ENCODE measurements around the gene AFM. TPM values are rescaled to one million over a fixed set of nuclear protein-coding genes. Genes with fewer than 3 reads are reported as not detected.

The AFM gene
- total and polyA plus RNA-seq, 2 donors (not counting 1 experiment from before 2014, with no cell fraction given) = not detected

- Histone ChIP-seq H3K4me1 (ENCODE audit: control insufficient read depth in 2 of 2, insufficient read depth in 2 of 2, low read length in 2 of 2) (no peaks in the 10 kb centered on the region), H3K27me3 (replicated peaks in 1 of 4; ENCODE audit: control extremely low read depth in 1 of 4, control insufficient read depth in 3 of 4, insufficient read depth in 4 of 4, low read length in 3 of 4) (peaks cover 0 to 4% (median 0%) of the 10 kb centered on the region in 4 experiments), H3K36me3 (replicated peaks in 1 of 2; ENCODE audit: control extremely low read depth in 1 of 2, control insufficient read depth in 1 of 2, extremely low read depth in 1 of 2, insufficient read depth in 2 of 2, low read length in 1 of 2) (no peaks in the 10 kb centered on the region), H3K79me2 (ENCODE audit: control insufficient read depth, insufficient read depth, low read length) (no peaks in the 10 kb centered on the region), H3K4me2 (replicated peaks; ENCODE audit: low read depth, low read length, poor library complexity, severe bottlenecking) (no peak overlapping the region), H4K20me1 (ENCODE audit: control insufficient read depth, insufficient read depth, low read length, poor library complexity, severe bottlenecking) (no peaks in the 10 kb centered on the region), H3K9me3 (ENCODE audit: control extremely low read depth in 1 of 3, control insufficient read depth in 2 of 3, insufficient read depth in 1 of 3, low read length in 2 of 3) (no peaks in the 10 kb centered on the region), H3K9ac (ENCODE audit: low read length) (no peak overlapping the region), H2AFZ (ENCODE audit: insufficient read depth, low read depth, low read length, poor library complexity, severe bottlenecking) (no peak overlapping the region), H3K27ac (ENCODE audit: low read length in 2 of 2) (no peak overlapping the region), H3K4me3 (ENCODE audit: control extremely low read depth in 1 of 5, extremely low read depth in 1 of 5, insufficient read depth in 1 of 5, low read depth in 2 of 5, low read length in 4 of 5) (no peak overlapping the region)
- no peaks in the 10 kb centered on the region for H3K9me3 Mint-ChIP-seq (ENCODE audit: insufficient read depth)
- DNase-seq (no peak), ATAC-seq (ENCODE audit: low read depth) (no peak)
- WGBS (ENCODE audit: insufficient coverage) = 73% methylated on average over 1 of the region's 3 CpGs
- CTCF ChIA-PET = interaction anchor here (0.6 to 1.7 kb wide), 4 partner anchors 9 to 87 kb away, joined by 3 to 4 read pairs (median 4); no protein-coding TSS in a partner anchor
- H3K27ac Mint-ChIP-seq = no peak overlapping the region
- no peaks in the 10 kb centered on the region for H3K4me1 Mint-ChIP-seq
- intact Hi-C loops (cut with micrococcal nuclease) = no loop called here
- no peak overlapping the region for H3K4me3 Mint-ChIP-seq
- TF ChIP-seq EZH2 (IDR thresholded peaks at IDR 0.05; ENCODE audit: borderline replicate concordance, insufficient read depth, low read depth, low read length, poor library complexity, severe bottlenecking) (no peak), CTCF (IDR thresholded peaks at IDR 0.05) (no peak)
- POLR2A ChIA-PET = no interaction called here
- peaks cover 25% of the 10 kb centered on the region for H3K27me3 Mint-ChIP-seq
Measured at GRCh38 chr4:73443224-73443623, 38.3 kb upstream of the AFM start.

- Histone ChIP-seq H2AFZ (ENCODE audit: insufficient read depth, low read depth, low read length, poor library complexity, severe bottlenecking) (no peak overlapping the region), H3K4me1 (ENCODE audit: control insufficient read depth in 2 of 2, insufficient read depth in 2 of 2, low read length in 2 of 2) (no peaks in the 10 kb centered on the region), H3K36me3 (replicated peaks in 1 of 2; ENCODE audit: control extremely low read depth in 1 of 2, control insufficient read depth in 1 of 2, extremely low read depth in 1 of 2, insufficient read depth in 2 of 2, low read length in 1 of 2) (no peaks in the 10 kb centered on the region), H3K4me2 (replicated peaks; ENCODE audit: low read depth, low read length, poor library complexity, severe bottlenecking) (no peak overlapping the region), H3K27me3 (replicated peaks in 1 of 4; ENCODE audit: control extremely low read depth in 1 of 4, control insufficient read depth in 3 of 4, insufficient read depth in 4 of 4, low read length in 3 of 4) (peaks cover 0 to 4% (median 0%) of the 10 kb centered on the region in 4 experiments), H3K4me3 (ENCODE audit: control extremely low read depth in 1 of 5, extremely low read depth in 1 of 5, insufficient read depth in 1 of 5, low read depth in 2 of 5, low read length in 4 of 5) (no peak overlapping the region), H3K79me2 (ENCODE audit: control insufficient read depth, insufficient read depth, low read length) (no peaks in the 10 kb centered on the region), H4K20me1 (ENCODE audit: control insufficient read depth, insufficient read depth, low read length, poor library complexity, severe bottlenecking) (no peaks in the 10 kb centered on the region), H3K9ac (ENCODE audit: low read length) (no peak overlapping the region), H3K27ac (ENCODE audit: low read length in 2 of 2) (no peak overlapping the region), H3K9me3 (ENCODE audit: control extremely low read depth in 1 of 3, control insufficient read depth in 2 of 3, insufficient read depth in 1 of 3, low read length in 2 of 3) (no peaks in the 10 kb centered on the region)
- Mint-ChIP-seq H3K4me1 (no peaks in the 10 kb centered on the region), H3K4me3 (no peak overlapping the region), H3K27ac (no peak overlapping the region), H3K9me3 (ENCODE audit: insufficient read depth) (no peaks in the 10 kb centered on the region), H3K27me3 (peaks cover 25% of the 10 kb centered on the region)
- WGBS (ENCODE audit: insufficient coverage) = 100% methylated on average over 2 of the region's 7 CpGs
- DNase-seq = no peak
- TF ChIP-seq EZH2 (IDR thresholded peaks at IDR 0.05; ENCODE audit: borderline replicate concordance, insufficient read depth, low read depth, low read length, poor library complexity, severe bottlenecking) = no peak
- TF ChIP-seq CTCF (IDR thresholded peaks at IDR 0.05) = no peak
- POLR2A ChIA-PET = no interaction called here
- ATAC-seq (ENCODE audit: low read depth) = no peak
- intact Hi-C loops (cut with micrococcal nuclease) = loop anchor here (1.0 to 5.0 kb wide), 2 partner anchors 134 to 743 kb away; no protein-coding TSS in a partner anchor
- CTCF ChIA-PET = interaction anchor here (0.6 to 1.7 kb wide), 11 partner anchors 7 to 1152 kb away, joined by 3 to 7 read pairs (median 3); no protein-coding TSS in a partner anchor
Measured at GRCh38 chr4:73445383-73446335, 35.9 kb upstream of the AFM start.
